Measurements from ENCODE around the gene NTSR2.

Gene NTSR2

GRCh38 chr2:11687736-11688135, 17.7 kb upstream of the NTSR2 start:
- Histone ChIP-seq H3F3A (ENCODE audit: control insufficient read depth, insufficient read depth) (no peaks in the 10 kb centered on the region), H4K20me1 (ENCODE audit: control insufficient read depth, insufficient read depth, low read depth, low read length) (peaks cover 3% of the 10 kb centered on the region; the same call in 1 of the 2 replicates), H3K79me2 (ENCODE audit: control insufficient read depth, low read length) (no peaks in the 10 kb centered on the region), H3K27me3 (ENCODE audit: control insufficient read depth, low read length) (peaks cover 16% of the 10 kb centered on the region), H3K27ac (ENCODE audit: low read depth, low read length) (no peak overlapping the region), H3K4me2 (ENCODE audit: low read length) (no peak overlapping the region), H3K4me3 (ENCODE audit: low read length) (no peak overlapping the region), H3K4me1 (ENCODE audit: control insufficient read depth, low read length) (peaks cover 12% of the 10 kb centered on the region), H3K36me3 (ENCODE audit: control insufficient read depth, low read length) (no peaks in the 10 kb centered on the region), H3K9me2 (replicated peaks; ENCODE audit: control insufficient read depth, low read length) (no peaks in the 10 kb centered on the region), H3K9me3 (ENCODE audit: control insufficient read depth, insufficient read depth, low read length) (no peaks in the 10 kb centered on the region)
- TF ChIP-seq EZH2phosphoT487 (IDR thresholded peaks at IDR 0.05; ENCODE audit: borderline replicate concordance, low read length) (no peak), CTCF (IDR thresholded peaks at IDR 0.05; ENCODE audit: low read depth, low read length, poor library complexity, severe bottlenecking) (no peak)

DNA sequence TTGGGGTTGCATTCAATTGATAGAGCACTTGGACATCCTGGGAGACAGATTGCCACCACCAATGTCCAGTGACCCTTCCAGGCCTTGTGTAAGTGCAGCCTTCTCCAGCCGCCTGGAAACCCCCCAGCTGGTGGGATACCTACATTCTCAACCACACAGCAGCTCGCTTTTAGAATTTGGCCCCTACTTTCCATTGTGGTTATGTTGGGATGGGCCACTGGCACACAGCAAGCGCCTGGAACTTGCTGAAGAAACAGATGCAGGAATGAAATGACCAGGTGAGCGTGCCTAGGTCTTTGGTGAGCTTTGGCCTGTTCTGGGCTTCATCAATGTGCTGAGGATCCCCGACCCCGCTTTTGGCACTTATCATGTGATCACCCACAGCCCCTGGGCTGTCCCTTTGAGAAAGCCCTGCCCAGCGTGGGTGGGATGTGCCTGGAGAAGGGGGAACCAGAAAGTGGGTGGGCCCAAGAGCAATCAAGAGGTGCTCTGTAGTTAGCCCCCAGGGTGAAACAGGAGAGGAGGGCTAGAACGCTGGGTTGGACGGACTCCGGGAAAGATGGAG, 16.0 kb upstream of the NTSR2 start:
- Histone ChIP-seq H3K27me3 (ENCODE audit: control insufficient read depth, low read length) (peaks cover 16% of the 10 kb centered on the region), H3K4me1 (ENCODE audit: control insufficient read depth, low read length) (peaks cover 14% of the 10 kb centered on the region), H3K9me2 (replicated peaks; ENCODE audit: control insufficient read depth, low read length) (no peaks in the 10 kb centered on the region), H3F3A (ENCODE audit: control insufficient read depth, insufficient read depth) (no peaks in the 10 kb centered on the region), H3K36me3 (ENCODE audit: control insufficient read depth, low read length) (no peaks in the 10 kb centered on the region), H3K9me3 (ENCODE audit: control insufficient read depth, insufficient read depth, low read length) (no peaks in the 10 kb centered on the region), H3K27ac (ENCODE audit: low read depth, low read length) (no peak overlapping the region), H3K4me3 (ENCODE audit: low read length) (no peak overlapping the region), H3K79me2 (ENCODE audit: control insufficient read depth, low read length) (no peaks in the 10 kb centered on the region), H3K4me2 (ENCODE audit: low read length) (no peak overlapping the region), H4K20me1 (ENCODE audit: control insufficient read depth, insufficient read depth, low read depth, low read length) (0 out of 2 replicates have a peak, but pooled peaks cover 4% of the 10 kb centered on the region)
- TF ChIP-seq EZH2phosphoT487 (IDR thresholded peaks at IDR 0.05; ENCODE audit: borderline replicate concordance, low read length) (no peak), CTCF (IDR thresholded peaks at IDR 0.05; ENCODE audit: low read depth, low read length, poor library complexity, severe bottlenecking) (no peak)

GRCh38 chr2:11684894-11685460, 15.0 kb upstream of the NTSR2 start:
- Histone ChIP-seq H3K79me2 (ENCODE audit: control insufficient read depth, low read length) (no peaks in the 10 kb centered on the region), H4K20me1 (ENCODE audit: control insufficient read depth, insufficient read depth, low read depth, low read length) (0 out of 2 replicates have a peak, but pooled peaks cover 4% of the 10 kb centered on the region), H3K9me3 (ENCODE audit: control insufficient read depth, insufficient read depth, low read length) (no peaks in the 10 kb centered on the region), H3K27ac (ENCODE audit: low read depth, low read length) (no peak overlapping the region), H3K4me3 (ENCODE audit: low read length) (no peak overlapping the region), H3K27me3 (ENCODE audit: control insufficient read depth, low read length) (peaks cover 16% of the 10 kb centered on the region), H3K4me2 (ENCODE audit: low read length) (no peak overlapping the region), H3F3A (ENCODE audit: control insufficient read depth, insufficient read depth) (no peaks in the 10 kb centered on the region), H3K4me1 (ENCODE audit: control insufficient read depth, low read length) (peaks cover 14% of the 10 kb centered on the region), H3K36me3 (ENCODE audit: control insufficient read depth, low read length) (no peaks in the 10 kb centered on the region), H3K9me2 (replicated peaks; ENCODE audit: control insufficient read depth, low read length) (no peaks in the 10 kb centered on the region)
- no peak for TF ChIP-seq EZH2phosphoT487 (IDR thresholded peaks at IDR 0.05; ENCODE audit: borderline replicate concordance, low read length)
- no peak for TF ChIP-seq CTCF (IDR thresholded peaks at IDR 0.05; ENCODE audit: low read depth, low read length, poor library complexity, severe bottlenecking)

Data from DOHH2 (cell line).